ENCODE measurements around the gene COX7A2L.

Gene COX7A2L

GRCh38 chr2:42310007-42310515 lies 51.0 kb downstream of the COX7A2L start:
- Histone ChIP-seq H2BK12ac (ENCODE audit: low read length in 2 of 2) (no peak overlapping the region), H2AFZ (ENCODE audit: low read depth, low read length) (no peak overlapping the region), H3K36me3 (ENCODE audit: control insufficient read depth in 1 of 2, insufficient read depth in 2 of 2, low read depth in 1 of 2, low read length in 2 of 2) (peaks cover 3 to 34% of the 10 kb centered on the region in 2 experiments), H4K8ac (ENCODE audit: low read length) (no peak overlapping the region), H3K4ac (ENCODE audit: low read depth in 1 of 2, low read length in 2 of 2) (no peak overlapping the region), H3K4me1 (ENCODE audit: control insufficient read depth, insufficient read depth, low read depth, low read length) (peaks cover 4% of the 10 kb centered on the region), H2BK120ac (ENCODE audit: low read depth, low read length) (no peak overlapping the region), H3K18ac (ENCODE audit: low read depth in 1 of 2, low read length in 2 of 2) (no peak overlapping the region), H2AK5ac (ENCODE audit: low read length, severe bottlenecking) (no peak overlapping the region), H3K23ac (ENCODE audit: low read length in 2 of 2) (no peak overlapping the region), H3K9me3 (ENCODE audit: control insufficient read depth, low read length) (no peaks in the 10 kb centered on the region), H3K27ac (ENCODE audit: low read length, poor library complexity, severe bottlenecking) (no peak overlapping the region), H3K9ac (ENCODE audit: low read length) (no peak overlapping the region), H4K91ac (ENCODE audit: low read length) (no peak overlapping the region), H3K14ac (ENCODE audit: low read length in 2 of 2) (no peak overlapping the region), H2BK5ac (ENCODE audit: low read depth, low read length, poor library complexity, severe bottlenecking) (no peak overlapping the region), H3K4me2 (ENCODE audit: low read length, poor library complexity, severe bottlenecking) (no peak overlapping the region), H3K4me3 (ENCODE audit: insufficient read depth in 1 of 2, low read depth in 1 of 2, low read length in 2 of 2) (no peak overlapping the region), H3K27me3 (ENCODE audit: control insufficient read depth in 1 of 2, insufficient read depth in 1 of 2, low read length in 2 of 2) (no peaks in the 10 kb centered on the region), H3K79me1 (replicated peaks; ENCODE audit: low read length, poor library complexity, severe bottlenecking) (no peaks in the 10 kb centered on the region), H2BK15ac (ENCODE audit: low read depth, poor library complexity, severe bottlenecking) (no peak overlapping the region)
- DNase-seq, result no peak
- WGBS, result 95% methylated on average over 1 of the region's 1 CpG

- Histone ChIP-seq H3K4me2 (ENCODE audit: low read length, poor library complexity, severe bottlenecking) (no peak overlapping the region), H2BK12ac (ENCODE audit: low read length in 2 of 2) (no peak overlapping the region), H2AFZ (ENCODE audit: low read depth, low read length) (no peak overlapping the region), H3K14ac (ENCODE audit: low read length in 2 of 2) (no peak overlapping the region), H2BK5ac (ENCODE audit: low read depth, low read length, poor library complexity, severe bottlenecking) (no peak overlapping the region), H3K9me3 (ENCODE audit: control insufficient read depth, low read length) (no peaks in the 10 kb centered on the region), H3K4me1 (ENCODE audit: control insufficient read depth, insufficient read depth, low read depth, low read length) (peaks cover 4% of the 10 kb centered on the region), H4K8ac (ENCODE audit: low read length) (no peak overlapping the region), H3K79me1 (replicated peaks; ENCODE audit: low read length, poor library complexity, severe bottlenecking) (no peaks in the 10 kb centered on the region), H4K91ac (ENCODE audit: low read length) (no peak overlapping the region), H3K23ac (ENCODE audit: low read length in 2 of 2) (no peak overlapping the region), H2BK120ac (ENCODE audit: low read depth, low read length) (no peak overlapping the region), H2BK15ac (ENCODE audit: low read depth, poor library complexity, severe bottlenecking) (no peak overlapping the region), H3K4ac (ENCODE audit: low read depth in 1 of 2, low read length in 2 of 2) (no peak overlapping the region), H3K18ac (ENCODE audit: low read depth in 1 of 2, low read length in 2 of 2) (no peak overlapping the region), H3K27me3 (ENCODE audit: control insufficient read depth in 1 of 2, insufficient read depth in 1 of 2, low read length in 2 of 2) (no peaks in the 10 kb centered on the region), H2AK5ac (ENCODE audit: low read length, severe bottlenecking) (no peak overlapping the region), H3K27ac (ENCODE audit: low read length, poor library complexity, severe bottlenecking) (no peak overlapping the region), H3K36me3 (ENCODE audit: control insufficient read depth in 1 of 2, insufficient read depth in 2 of 2, low read depth in 1 of 2, low read length in 2 of 2) (peaks cover 7 to 40% of the 10 kb centered on the region in 2 experiments), H3K9ac (ENCODE audit: low read length) (no peak overlapping the region), H3K4me3 (ENCODE audit: insufficient read depth in 1 of 2, low read depth in 1 of 2, low read length in 2 of 2) (no peak overlapping the region)
- no peak for DNase-seq
- 100% methylated on average over 1 of the region's 2 CpGs for WGBS
These were observed 51.7 kb downstream of the COX7A2L start for GRCh38 chr2:42309366-42309765.

- no peak overlapping the region for H4K91ac ChIP-seq (ENCODE audit: low read length)
- DNase-seq, result no peak
These were observed 53.8 kb downstream of the COX7A2L start for GRCh38 chr2:42307180-42307579.

GRCh38 chr2:42304059-42304713 lies 56.8 kb downstream of the COX7A2L start:
- no peak for DNase-seq
- no peak overlapping the region for H3K14ac ChIP-seq (ENCODE audit: low read length in 2 of 2)
- no peak overlapping the region for H3K9ac ChIP-seq (ENCODE audit: low read length)
- no peak overlapping the region for H2AK5ac ChIP-seq (ENCODE audit: low read length, severe bottlenecking)
- peaks cover 12 to 67% of the 10 kb centered on the region in 2 experiments for H3K36me3 ChIP-seq (ENCODE audit: control insufficient read depth in 1 of 2, insufficient read depth in 2 of 2, low read depth in 1 of 2, low read length in 2 of 2)
- H4K91ac ChIP-seq (ENCODE audit: low read length), result no peak overlapping the region
- H2AFZ ChIP-seq (ENCODE audit: low read depth, low read length), result no peak overlapping the region
- H2BK12ac ChIP-seq (ENCODE audit: low read length in 2 of 2), result no peak overlapping the region
- no peaks in the 10 kb centered on the region for H3K4me1 ChIP-seq (ENCODE audit: control insufficient read depth, insufficient read depth, low read depth, low read length)
- H3K9me3 ChIP-seq (ENCODE audit: control insufficient read depth, low read length), result no peaks in the 10 kb centered on the region
- H3K27ac ChIP-seq (ENCODE audit: low read length, poor library complexity, severe bottlenecking), result no peak overlapping the region
- H3K27me3 ChIP-seq (ENCODE audit: control insufficient read depth in 1 of 2, insufficient read depth in 1 of 2, low read length in 2 of 2), result no peaks in the 10 kb centered on the region
- no peak overlapping the region for H3K4me2 ChIP-seq (ENCODE audit: low read length, poor library complexity, severe bottlenecking)
- H2BK15ac ChIP-seq (ENCODE audit: low read depth, poor library complexity, severe bottlenecking), result no peak overlapping the region
- no peak overlapping the region for H2BK5ac ChIP-seq (ENCODE audit: low read depth, low read length, poor library complexity, severe bottlenecking)
- H3K79me1 ChIP-seq (replicated peaks; ENCODE audit: low read length, poor library complexity, severe bottlenecking), result no peaks in the 10 kb centered on the region
- no peak overlapping the region for H3K23ac ChIP-seq (ENCODE audit: low read length in 2 of 2)
- H3K18ac ChIP-seq (ENCODE audit: low read depth in 1 of 2, low read length in 2 of 2), result no peak overlapping the region
- H2BK120ac ChIP-seq (ENCODE audit: low read depth, low read length), result no peak overlapping the region
- no peak overlapping the region for H3K4ac ChIP-seq (ENCODE audit: low read depth in 1 of 2, low read length in 2 of 2)
- WGBS, result 100% methylated on average over 2 of the region's 2 CpGs
- H3K4me3 ChIP-seq (ENCODE audit: insufficient read depth in 1 of 2, low read depth in 1 of 2, low read length in 2 of 2), result no peak overlapping the region
- H4K8ac ChIP-seq (ENCODE audit: low read length), result no peak overlapping the region

More at GRCh38 chr2:42307180-42307579, 53.8 kb downstream of the COX7A2L start:
- H3K4me2 ChIP-seq (ENCODE audit: low read length, poor library complexity, severe bottlenecking), result no peak overlapping the region
- no peak overlapping the region for H2AK5ac ChIP-seq (ENCODE audit: low read length, severe bottlenecking)
- H3K14ac ChIP-seq (ENCODE audit: low read length in 2 of 2), result no peak overlapping the region
- no peak overlapping the region for H2BK12ac ChIP-seq (ENCODE audit: low read length in 2 of 2)
- no peak overlapping the region for H3K23ac ChIP-seq (ENCODE audit: low read length in 2 of 2)
- no peaks in the 10 kb centered on the region for H3K27me3 ChIP-seq (ENCODE audit: control insufficient read depth in 1 of 2, insufficient read depth in 1 of 2, low read length in 2 of 2)
- no peak overlapping the region for H2BK120ac ChIP-seq (ENCODE audit: low read depth, low read length)
- no peak overlapping the region for H3K18ac ChIP-seq (ENCODE audit: low read depth in 1 of 2, low read length in 2 of 2)
- peaks cover 4% of the 10 kb centered on the region for H3K4me1 ChIP-seq (ENCODE audit: control insufficient read depth, insufficient read depth, low read depth, low read length)
- no peaks in the 10 kb centered on the region for H3K79me1 ChIP-seq (replicated peaks; ENCODE audit: low read length, poor library complexity, severe bottlenecking)
- peaks cover 12 to 51% of the 10 kb centered on the region in 2 experiments for H3K36me3 ChIP-seq (ENCODE audit: control insufficient read depth in 1 of 2, insufficient read depth in 2 of 2, low read depth in 1 of 2, low read length in 2 of 2)
- H3K9me3 ChIP-seq (ENCODE audit: control insufficient read depth, low read length), result no peaks in the 10 kb centered on the region
- H3K9ac ChIP-seq (ENCODE audit: low read length), result no peak overlapping the region
- no peak overlapping the region for H4K8ac ChIP-seq (ENCODE audit: low read length)
- no peak overlapping the region for H2BK15ac ChIP-seq (ENCODE audit: low read depth, poor library complexity, severe bottlenecking)
- H3K27ac ChIP-seq (ENCODE audit: low read length, poor library complexity, severe bottlenecking), result no peak overlapping the region
- H2AFZ ChIP-seq (ENCODE audit: low read depth, low read length), result no peak overlapping the region
- no peak overlapping the region for H3K4me3 ChIP-seq (ENCODE audit: insufficient read depth in 1 of 2, low read depth in 1 of 2, low read length in 2 of 2)
- H3K4ac ChIP-seq (ENCODE audit: low read depth in 1 of 2, low read length in 2 of 2), result no peak overlapping the region
- H2BK5ac ChIP-seq (ENCODE audit: low read depth, low read length, poor library complexity, severe bottlenecking), result no peak overlapping the region
